Measurements from ENCODE around the gene IL4I1.

DNA sequence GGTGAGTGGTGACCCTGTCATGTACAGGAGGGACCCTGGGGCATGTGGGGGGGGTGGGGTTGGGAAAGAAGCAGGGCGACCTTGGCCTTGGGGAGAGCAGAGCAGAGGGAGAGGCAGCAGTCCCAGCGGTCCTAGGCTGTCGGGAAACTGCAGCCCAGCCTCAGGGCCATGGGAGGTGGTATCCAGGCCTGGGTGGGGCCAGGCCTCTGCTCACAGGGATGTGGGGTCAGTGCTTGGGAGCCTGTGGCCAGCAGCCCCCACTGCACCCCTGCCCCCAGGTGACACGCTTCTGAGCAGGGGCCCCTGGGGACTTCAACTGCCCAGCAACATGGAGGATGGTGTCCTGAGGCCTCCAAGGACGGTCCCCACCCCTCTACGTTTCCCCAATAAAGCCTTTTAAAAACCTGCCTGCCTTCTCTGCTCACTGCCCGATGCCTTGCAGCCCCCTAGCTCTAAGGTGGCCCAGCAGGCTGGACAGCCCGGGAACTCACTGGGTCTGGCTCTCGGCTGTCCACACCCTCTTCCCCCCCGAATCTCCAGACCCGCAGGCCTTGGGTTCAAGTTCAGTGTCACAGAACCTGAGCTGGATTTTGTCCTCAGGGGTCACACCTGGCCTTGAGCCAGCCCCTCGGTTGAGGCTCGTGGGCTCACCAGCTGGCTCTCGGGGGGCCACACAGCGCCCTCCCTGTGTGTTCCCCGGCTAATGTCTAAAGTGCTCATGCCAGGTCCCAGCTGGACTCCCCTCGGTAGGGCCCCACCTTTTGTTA lies 36.2 kb downstream of the IL4I1 start:
- TF ChIP-seq POLR2A (IDR thresholded peaks at IDR 0.05; ENCODE audit: low read length) (no peak), GATA1 (IDR thresholded peaks at IDR 0.05; ENCODE audit: low read depth, low read length) (no peak)
